ENCODE measurements around the gene PRELID2.

DNA sequence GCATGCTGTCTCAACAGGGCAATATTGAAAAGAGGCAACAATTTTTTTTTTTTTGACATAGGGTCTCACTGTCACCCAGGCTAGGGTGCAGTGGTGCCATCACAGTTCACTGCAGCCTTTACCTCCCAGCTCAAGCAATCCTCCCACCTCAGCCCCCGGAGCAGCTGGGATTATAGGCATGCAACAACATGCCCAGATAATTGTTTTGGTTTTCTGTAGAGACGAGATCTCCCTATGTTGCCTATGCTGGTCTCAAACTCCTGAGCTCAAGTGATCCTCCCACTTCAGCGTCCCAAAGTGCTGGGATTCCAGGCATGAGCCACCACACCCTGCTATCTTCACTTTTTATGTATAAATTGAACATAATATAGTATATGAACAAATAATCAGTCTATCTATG lies 47.6 kb downstream of the PRELID2 start:
- TF ChIP-seq CTCF (conservative IDR thresholded peaks at IDR 0.05; ENCODE audit: low read length) (no peak), EZH2phosphoT487 (IDR thresholded peaks at IDR 0.05; ENCODE audit: borderline replicate concordance) (no peak)
